Bronchial epithelial cell (primary cell): ENCODE data around the gene CAPZA1. TPM values are rescaled to one million over a fixed set of nuclear protein-coding genes. Genes with fewer than 3 reads are reported as not detected.

ENCODE experiments used
- DNase-seq: peaks from one replicate; pipeline ENCODE4 v3.0.0-alpha.2; 2010; ENCODE audit warnings: low read depth
- FAIRE-seq: peaks from 2 replicates; lab custom pipeline; 2011; peaks lifted over from hg19 to GRCh38; lab: Jason Lieb, UNC
- H3K27me3 ChIP-seq: 2 replicates; pipeline ENCODE4 v1.5.1; 2011; ENCODE audit warnings: low read length; ENCODE audit not compliant: control insufficient read depth, insufficient read depth
- H3K36me3 ChIP-seq: 2 replicates; pipeline ENCODE4 v1.5.1; 2011; ENCODE audit warnings: low read length; ENCODE audit not compliant: control insufficient read depth, insufficient read depth
- H3K4me3 ChIP-seq: 2 replicates; pipeline ENCODE4 v1.5.1; 2011; ENCODE audit warnings: mild to moderate bottlenecking, low read depth, low read length, control low read depth
- total RNA-seq: library from RNA; depleted of rRNA; stranded (reverse); fragments of >200 nt; gene quantifications from 2 replicates; pipeline ENCODE4 v1.2.1, GENCODE V29; 2014
- TF ChIP-seq, protein P1 (sequence below): IDR thresholded peaks from 2 replicates; pipeline ENCODE4 v1.5.1; 2011; ENCODE audit warnings: mild to moderate bottlenecking, moderate library complexity, low read length, control low read depth, inconsistent platforms; ENCODE audit not compliant: insufficient read depth, severe bottlenecking

CAPZA1 gene
- total RNA-seq, 1 donor from 2014 or later, result 265 TPM

- DNase-seq, result no peak
- TF ChIP-seq, protein P1, sequence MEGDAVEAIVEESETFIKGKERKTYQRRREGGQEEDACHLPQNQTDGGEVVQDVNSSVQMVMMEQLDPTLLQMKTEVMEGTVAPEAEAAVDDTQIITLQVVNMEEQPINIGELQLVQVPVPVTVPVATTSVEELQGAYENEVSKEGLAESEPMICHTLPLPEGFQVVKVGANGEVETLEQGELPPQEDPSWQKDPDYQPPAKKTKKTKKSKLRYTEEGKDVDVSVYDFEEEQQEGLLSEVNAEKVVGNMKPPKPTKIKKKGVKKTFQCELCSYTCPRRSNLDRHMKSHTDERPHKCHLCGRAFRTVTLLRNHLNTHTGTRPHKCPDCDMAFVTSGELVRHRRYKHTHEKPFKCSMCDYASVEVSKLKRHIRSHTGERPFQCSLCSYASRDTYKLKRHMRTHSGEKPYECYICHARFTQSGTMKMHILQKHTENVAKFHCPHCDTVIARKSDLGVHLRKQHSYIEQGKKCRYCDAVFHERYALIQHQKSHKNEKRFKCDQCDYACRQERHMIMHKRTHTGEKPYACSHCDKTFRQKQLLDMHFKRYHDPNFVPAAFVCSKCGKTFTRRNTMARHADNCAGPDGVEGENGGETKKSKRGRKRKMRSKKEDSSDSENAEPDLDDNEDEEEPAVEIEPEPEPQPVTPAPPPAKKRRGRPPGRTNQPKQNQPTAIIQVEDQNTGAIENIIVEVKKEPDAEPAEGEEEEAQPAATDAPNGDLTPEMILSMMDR, result no peak
- H3K27me3 ChIP-seq, result no peaks in the 10 kb centered on the region
- peaks cover 2% of the 10 kb centered on the region for H3K36me3 ChIP-seq
- no peak overlapping the region for H3K4me3 ChIP-seq
- FAIRE-seq, result no peak
These were observed 91.0 kb downstream of the CAPZA1 start for GRCh38 chr1:112710586-112710985.

DNA sequence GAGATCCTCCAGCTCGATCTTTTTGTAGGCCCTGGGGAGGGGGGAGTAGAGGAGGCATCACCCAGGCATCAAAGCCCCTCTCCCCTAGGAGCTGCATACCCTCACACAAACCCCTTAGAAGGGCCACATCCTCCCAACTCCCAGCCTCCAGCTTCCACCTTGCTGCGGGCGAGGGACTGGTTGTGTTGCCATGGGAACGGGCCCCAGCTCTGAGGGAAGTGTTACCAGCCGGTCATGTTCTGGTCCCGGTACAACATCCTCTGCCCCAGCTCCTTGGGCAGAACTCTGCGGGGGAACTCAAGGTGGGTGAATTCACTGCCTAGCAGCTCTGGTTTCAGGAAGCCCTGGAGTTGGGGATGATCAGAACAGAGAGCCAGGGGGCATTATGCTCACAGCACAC lies 91.4 kb downstream of the CAPZA1 start:
- DNase-seq, result no peak
- H3K27me3 ChIP-seq, result no peaks in the 10 kb centered on the region
- H3K4me3 ChIP-seq, result no peak overlapping the region
- FAIRE-seq, result no peak
- peaks cover 2% of the 10 kb centered on the region for H3K36me3 ChIP-seq
- TF ChIP-seq, protein P1, result no peak

DNA sequence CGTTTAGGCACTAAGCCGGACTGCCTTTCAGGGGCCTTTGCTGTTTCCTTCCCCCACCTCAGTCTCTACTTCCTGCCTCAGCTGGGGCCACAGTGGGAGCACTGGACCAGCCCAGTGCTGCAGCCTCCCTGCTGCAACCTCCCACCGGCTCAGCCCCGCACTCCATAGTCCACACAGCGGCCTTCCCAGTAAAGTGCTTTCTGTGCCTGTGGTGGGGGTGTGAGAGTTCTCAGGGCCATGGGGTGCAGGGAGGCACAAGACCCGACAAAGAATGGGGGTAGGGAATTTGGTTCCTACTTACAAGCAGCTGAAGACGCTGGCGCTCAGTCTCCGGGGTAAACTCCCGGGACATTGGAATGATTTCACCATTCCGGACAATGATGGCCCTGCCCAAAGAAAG lies 92.0 kb downstream of the CAPZA1 start:
- H3K4me3 ChIP-seq, result no peak overlapping the region
- peaks cover 2% of the 10 kb centered on the region for H3K36me3 ChIP-seq
- H3K27me3 ChIP-seq, result no peaks in the 10 kb centered on the region
- TF ChIP-seq, protein P1, result no peak
- FAIRE-seq, result no peak
- no peak for DNase-seq

GRCh38 chr1:112712191-112712590 lies 92.6 kb downstream of the CAPZA1 start:
- DNase-seq (no peak), FAIRE-seq (no peak)
- H3K4me3 ChIP-seq, result no peak overlapping the region
- H3K27me3 ChIP-seq, result no peaks in the 10 kb centered on the region
- peaks cover 2% of the 10 kb centered on the region for H3K36me3 ChIP-seq
- TF ChIP-seq, protein P1, result no peak

- TF ChIP-seq, protein P1, result no peak
- Histone ChIP-seq H3K36me3 (peaks cover 2% of the 10 kb centered on the region), H3K27me3 (no peaks in the 10 kb centered on the region), H3K4me3 (no peak overlapping the region)
- DNase-seq (no peak), FAIRE-seq (no peak)
These were observed 93.1 kb downstream of the CAPZA1 start for GRCh38 chr1:112712701-112713128.

DNA sequence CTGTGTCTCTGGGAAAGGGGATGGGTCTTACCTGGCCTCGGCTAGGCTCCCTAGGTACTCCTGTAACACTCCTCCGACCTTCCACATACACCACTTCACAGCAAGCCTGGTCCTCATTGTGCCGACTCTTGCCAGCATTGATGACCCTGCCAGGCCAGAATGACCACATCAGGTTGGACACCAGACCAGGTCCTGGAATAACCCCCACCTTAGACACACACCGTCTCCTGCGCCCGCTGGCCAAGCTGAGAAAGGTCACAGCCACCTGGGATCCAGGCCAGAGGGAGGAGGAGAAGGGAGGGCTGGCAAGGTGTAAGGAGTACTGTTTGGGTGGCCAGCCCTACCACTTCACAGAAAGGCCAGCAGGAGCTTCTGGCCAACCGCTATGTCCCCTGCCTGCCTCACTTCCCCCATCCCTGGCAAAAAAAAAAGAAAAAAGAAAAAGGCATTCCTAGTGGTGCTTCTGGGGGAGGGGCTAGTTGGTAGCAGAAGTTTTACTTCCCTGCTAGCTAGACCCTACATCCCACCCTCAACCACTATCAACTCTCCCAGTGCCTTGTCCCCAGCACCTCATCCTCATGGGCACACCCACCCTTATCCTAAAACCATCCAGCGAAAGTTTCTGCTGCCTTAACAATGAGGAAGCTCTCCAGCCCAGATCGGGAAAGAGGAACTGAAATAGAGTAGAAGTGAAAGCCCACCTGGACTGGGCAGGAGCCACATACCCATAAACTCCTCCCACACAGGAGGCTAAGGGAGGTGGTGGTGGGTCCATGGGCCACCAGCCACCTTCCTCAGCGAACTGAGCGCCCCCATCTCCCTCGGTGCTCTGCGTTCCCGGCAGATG lies 94.1 kb downstream of the CAPZA1 start:
- no peak for FAIRE-seq
- Histone ChIP-seq H3K4me3 (peak overlapping the region; percentile 65), H3K36me3 (peaks cover 2% of the 10 kb centered on the region), H3K27me3 (no peaks in the 10 kb centered on the region)
- TF ChIP-seq, protein P1, result no peak
- DNase-seq, result no peak
